HEK293 (cell line): ENCODE data around the gene INTS2.

ENCODE experiments used
- HOXD13 ChIP-seq: sonication (generic); formaldehyde crosslinking; IDR thresholded peaks from 2 replicates; pipeline ENCODE4 v1.8.0; 2022; ENCODE audit warnings: missing genetic modification reagents, borderline replicate concordance
- KLF16 ChIP-seq: fragments of 450-650 bp; formaldehyde crosslinking; IDR thresholded peaks from 2 replicates; pipeline ENCODE4 v1.5.1; 2017; ENCODE audit warnings: missing biosample characterization, missing genetic modification characterization
- OSR2 ChIP-seq: fragments of 450-650 bp; formaldehyde crosslinking; IDR thresholded peaks from 2 replicates; pipeline ENCODE4 v1.5.1; 2016; ENCODE audit warnings: missing biosample characterization, missing genetic modification characterization
- PRDM4 ChIP-seq: fragments of 450-650 bp; formaldehyde crosslinking; IDR thresholded peaks from 2 replicates; pipeline ENCODE4 v1.5.1; 2017; ENCODE audit warnings: missing biosample characterization, missing genetic modification characterization
- SALL2 ChIP-seq: fragments of 450-650 bp; formaldehyde crosslinking; IDR thresholded peaks from 2 replicates; pipeline ENCODE4 v1.5.0; 2017; ENCODE audit warnings: missing biosample characterization, mild to moderate bottlenecking, missing genetic modification characterization, borderline replicate concordance
- SCRT2 ChIP-seq: fragments of 450-650 bp; formaldehyde crosslinking; IDR thresholded peaks from 2 replicates; pipeline ENCODE4 v1.5.1; 2016; ENCODE audit warnings: missing biosample characterization, missing genetic modification characterization
- YY1 ChIP-seq: fragments of 450-650 bp; formaldehyde crosslinking; IDR thresholded peaks from 2 replicates; pipeline ENCODE4 v1.5.1; 2018; ENCODE audit warnings: missing biosample characterization, missing genetic modification characterization
- ZBTB20 ChIP-seq: fragments of 450-650 bp; formaldehyde crosslinking; IDR thresholded peaks from 2 replicates; pipeline ENCODE4 v1.5.1; 2016; ENCODE audit warnings: missing biosample characterization, missing genetic modification characterization
- ZBTB26 ChIP-seq: fragments of 450-650 bp; formaldehyde crosslinking; optimal IDR thresholded peaks from 2 replicates; pipeline ENCODE3; 2016; ENCODE audit warnings: missing biosample characterization, mild to moderate bottlenecking, missing genetic modification characterization
- ZNF114 ChIP-seq: fragments of 450-650 bp; formaldehyde crosslinking; IDR thresholded peaks from 2 replicates; pipeline ENCODE4 v1.5.0; 2017; ENCODE audit warnings: missing biosample characterization, missing genetic modification characterization
- ZNF132 ChIP-seq: fragments of 450-650 bp; formaldehyde crosslinking; IDR thresholded peaks from 2 replicates; pipeline ENCODE4 v1.5.1; 2017; ENCODE audit warnings: missing biosample characterization, missing genetic modification characterization, borderline replicate concordance
- ZNF146 ChIP-seq: fragments of 450-650 bp; formaldehyde crosslinking; IDR thresholded peaks from 2 replicates; pipeline ENCODE4 v1.5.1; 2016; ENCODE audit warnings: missing biosample characterization, missing genetic modification characterization
- ZNF174 ChIP-seq: fragments of 450-650 bp; formaldehyde crosslinking; IDR thresholded peaks from 2 replicates; pipeline ENCODE4 v1.5.0; 2017; ENCODE audit warnings: missing biosample characterization, mild to moderate bottlenecking, missing genetic modification characterization
- ZNF175 ChIP-seq: fragments of 450-650 bp; formaldehyde crosslinking; IDR thresholded peaks from 2 replicates; pipeline ENCODE4 v1.5.1; 2016; ENCODE audit warnings: missing biosample characterization, missing genetic modification characterization
- ZNF2 ChIP-seq: fragments of 450-650 bp; formaldehyde crosslinking; IDR thresholded peaks from 2 replicates; pipeline ENCODE4 v1.5.1; 2016; ENCODE audit warnings: missing biosample characterization, missing genetic modification characterization
- ZNF223 ChIP-seq: fragments of 450-650 bp; formaldehyde crosslinking; IDR thresholded peaks from 2 replicates; pipeline ENCODE4 v1.5.1; 2016; ENCODE audit warnings: missing biosample characterization, missing genetic modification characterization
- ZNF280C ChIP-seq: fragments of 450-650 bp; formaldehyde crosslinking; IDR thresholded peaks from 2 replicates; pipeline ENCODE4 v1.5.1; 2016; ENCODE audit warnings: missing biosample characterization, missing genetic modification characterization
- ZNF398 ChIP-seq: fragments of 450-650 bp; formaldehyde crosslinking; IDR thresholded peaks from 2 replicates; pipeline ENCODE4 v1.5.1; 2017; ENCODE audit warnings: missing biosample characterization, missing genetic modification characterization
- ZNF433 ChIP-seq: fragments of 450-650 bp; formaldehyde crosslinking; IDR thresholded peaks from 2 replicates; pipeline ENCODE4 v1.5.1; 2016; ENCODE audit warnings: missing biosample characterization, missing genetic modification characterization, low read depth
- ZNF501 ChIP-seq: fragments of 450-650 bp; formaldehyde crosslinking; IDR thresholded peaks from 2 replicates; pipeline ENCODE4 v1.5.1; 2016; ENCODE audit warnings: missing biosample characterization, missing genetic modification characterization
- ZNF513 ChIP-seq: fragments of 450-650 bp; IDR thresholded peaks from 2 replicates; pipeline ENCODE4 v1.5.1; 2018; ENCODE audit warnings: missing biosample characterization, missing genetic modification characterization
- ZNF518A ChIP-seq: fragments of 450-650 bp; formaldehyde crosslinking; conservative IDR thresholded peaks from 2 replicates; pipeline ENCODE4 v1.5.1; 2016; ENCODE audit warnings: low read depth, missing biosample characterization, missing genetic modification characterization
- ZNF626 ChIP-seq: fragments of 450-650 bp; sonication (Bioruptor Pico); formaldehyde crosslinking; IDR thresholded peaks from 2 replicates; pipeline ENCODE4 v1.5.1; 2018; ENCODE audit warnings: missing biosample characterization, missing genetic modification characterization, inconsistent platforms
- ZNF677 ChIP-seq: fragments of 450-650 bp; IDR thresholded peaks from 2 replicates; pipeline ENCODE4 v1.5.0; 2018; ENCODE audit warnings: missing biosample characterization, mild to moderate bottlenecking, missing genetic modification characterization, moderate library complexity
- ZNF785 ChIP-seq: fragments of 450-650 bp; formaldehyde crosslinking; IDR thresholded peaks from 2 replicates; pipeline ENCODE4 v1.5.1; 2016; ENCODE audit warnings: missing biosample characterization, missing genetic modification characterization

Gene INTS2

GRCh38 chr17:61862975-61863800 lies 64.6 kb downstream of the INTS2 start, which contains the start of gene BRIP1 (continued):
- 0 out of 2 replicates have a peak, but pooled peaks have one; percentile 12 for TF ChIP-seq PRDM4 (tag by site-specific recombination)
- TF ChIP-seq ZNF223 (tag by site-specific recombination) = no peak
- no peak for TF ChIP-seq ZNF146 (tag by site-specific recombination)
- TF ChIP-seq ZNF626 (tag by site-specific recombination) = no peak
- TF ChIP-seq ZNF114 = no peak
- no peak for TF ChIP-seq ZNF518A
- TF ChIP-seq ZNF398 (tag by site-specific recombination) = peak; percentile 94
- TF ChIP-seq KLF16 (tag by site-specific recombination) = peak; percentile 88
- no peak for TF ChIP-seq ZNF433 (tag by site-specific recombination)
- TF ChIP-seq YY1 (tag by site-specific recombination) = no peak
- TF ChIP-seq OSR2 (tag by site-specific recombination) = no peak
- TF ChIP-seq ZNF513 = no peak
- TF ChIP-seq HOXD13 = no peak
- TF ChIP-seq ZNF174 (tag by site-specific recombination) = no peak
- no peak for TF ChIP-seq ZNF280C
- no peak for TF ChIP-seq ZNF785 (tag by site-specific recombination)
- peak; percentile 92 for TF ChIP-seq ZNF501 (tag by site-specific recombination)
- TF ChIP-seq ZBTB20 = peak; percentile 86
- peak; percentile 28 for TF ChIP-seq ZBTB26 (tag by site-specific recombination)
- TF ChIP-seq ZNF132 (tag by site-specific recombination) = no peak
- TF ChIP-seq SCRT2 = no peak
- no peak for TF ChIP-seq ZNF677
- TF ChIP-seq SALL2 = no peak
- TF ChIP-seq ZNF2 = peak; percentile 75
- TF ChIP-seq ZNF175 = no peak
